ENCODE data around the gene TEX38.

Gene TEX38

GRCh38 chr1:46671554-46671953, at the start of gene TEX38:
TSS of gene TEX38 (plus strand) at chr1:46671854. CDS start at chr1:46671935, 81 bp downstream.
- H3K27me3 Mint-ChIP-seq = no peaks in the 10 kb centered on the region
- peak within 1 kb of the TSS; percentile 75 for H3K27ac Mint-ChIP-seq
- peaks cover 42% of the 10 kb centered on the region for H3K4me1 Mint-ChIP-seq
- H3K4me3 Mint-ChIP-seq = no peak within 1 kb of the TSS
- H3K36me3 Mint-ChIP-seq = peaks cover 7% of the 10 kb centered on the region
- no peaks in the 10 kb centered on the region for H3K9me3 Mint-ChIP-seq

- Mint-ChIP-seq H3K9me3 (no peaks in the 10 kb centered on the region), H3K4me1 (peaks cover 8% of the 10 kb centered on the region)
Observed at GRCh38 chr1:46621930-46622329, 49.7 kb upstream of the TEX38 start.

GRCh38 chr1:46622344-46622743, 49.3 kb upstream of the TEX38 start:
- Mint-ChIP-seq H3K27ac (no peak overlapping the region), H3K27me3 (no peaks in the 10 kb centered on the region)

More at GRCh38 chr1:46621930-46622329, 49.7 kb upstream of the TEX38 start:
- Mint-ChIP-seq H3K27ac (no peak overlapping the region), H3K4me3 (no peak overlapping the region), H3K27me3 (no peaks in the 10 kb centered on the region), H3K36me3 (no peaks in the 10 kb centered on the region)

GRCh38 chr1:46623743-46624644, 47.7 kb upstream of the TEX38 start:
- no peaks in the 10 kb centered on the region for H3K27me3 Mint-ChIP-seq
- H3K27ac Mint-ChIP-seq = no peak overlapping the region
- no peaks in the 10 kb centered on the region for H3K9me3 Mint-ChIP-seq
- no peak overlapping the region for H3K4me3 Mint-ChIP-seq
- H3K36me3 Mint-ChIP-seq = no peaks in the 10 kb centered on the region
- no peaks in the 10 kb centered on the region for H3K4me1 Mint-ChIP-seq

More at GRCh38 chr1:46622344-46622743, 49.3 kb upstream of the TEX38 start:
- peaks cover 4% of the 10 kb centered on the region for H3K4me1 Mint-ChIP-seq
- H3K4me3 Mint-ChIP-seq = no peak overlapping the region
- H3K9me3 Mint-ChIP-seq = no peaks in the 10 kb centered on the region
- H3K36me3 Mint-ChIP-seq = no peaks in the 10 kb centered on the region

- no peak overlapping the region for H3K4me3 Mint-ChIP-seq
- no peak overlapping the region for H3K27ac Mint-ChIP-seq
- peaks cover 3% of the 10 kb centered on the region for H3K36me3 Mint-ChIP-seq
Observed at GRCh38 chr1:46630719-46631118, 40.9 kb upstream of the TEX38 start.

GRCh38 chr1:46635205-46635604, 36.4 kb upstream of the TEX38 start:
- H3K27me3 Mint-ChIP-seq = no peaks in the 10 kb centered on the region
- no peak overlapping the region for H3K4me3 Mint-ChIP-seq
- H3K27ac Mint-ChIP-seq = no peak overlapping the region
- H3K9me3 Mint-ChIP-seq = no peaks in the 10 kb centered on the region
- peaks cover 9% of the 10 kb centered on the region for H3K36me3 Mint-ChIP-seq
- H3K4me1 Mint-ChIP-seq = no peaks in the 10 kb centered on the region

More at GRCh38 chr1:46630719-46631118, 40.9 kb upstream of the TEX38 start:
- no peaks in the 10 kb centered on the region for H3K27me3 Mint-ChIP-seq
- no peaks in the 10 kb centered on the region for H3K9me3 Mint-ChIP-seq
- no peaks in the 10 kb centered on the region for H3K4me1 Mint-ChIP-seq

- Mint-ChIP-seq H3K9me3 (no peaks in the 10 kb centered on the region), H3K4me1 (no peaks in the 10 kb centered on the region), H3K4me3 (no peak overlapping the region), H3K27ac (no peak overlapping the region), H3K27me3 (no peaks in the 10 kb centered on the region), H3K36me3 (peaks cover 17% of the 10 kb centered on the region)
Observed at GRCh38 chr1:46637444-46638083, 34.1 kb upstream of the TEX38 start.

- Mint-ChIP-seq H3K27me3 (no peaks in the 10 kb centered on the region), H3K4me1 (no peaks in the 10 kb centered on the region), H3K36me3 (peaks cover 18% of the 10 kb centered on the region), H3K4me3 (no peak overlapping the region), H3K27ac (no peak overlapping the region), H3K9me3 (no peaks in the 10 kb centered on the region)
Observed at GRCh38 chr1:46638921-46639320, 32.7 kb upstream of the TEX38 start.

GRCh38 chr1:46639547-46639946, 32.1 kb upstream of the TEX38 start:
- Mint-ChIP-seq H3K36me3 (peaks cover 18% of the 10 kb centered on the region), H3K9me3 (no peaks in the 10 kb centered on the region), H3K27me3 (no peaks in the 10 kb centered on the region), H3K4me3 (no peak overlapping the region), H3K4me1 (no peaks in the 10 kb centered on the region), H3K27ac (no peak overlapping the region)

GRCh38 chr1:46642115-46642680, 29.5 kb upstream of the TEX38 start:
- Mint-ChIP-seq H3K9me3 (no peaks in the 10 kb centered on the region), H3K4me3 (no peak overlapping the region), H3K36me3 (peaks cover 21% of the 10 kb centered on the region), H3K27ac (no peak overlapping the region), H3K27me3 (no peaks in the 10 kb centered on the region), H3K4me1 (no peaks in the 10 kb centered on the region)

GRCh38 chr1:46643368-46643775, 28.3 kb upstream of the TEX38 start:
- Mint-ChIP-seq H3K27me3 (no peaks in the 10 kb centered on the region), H3K27ac (no peak overlapping the region), H3K36me3 (peaks cover 25% of the 10 kb centered on the region), H3K9me3 (no peaks in the 10 kb centered on the region), H3K4me1 (no peaks in the 10 kb centered on the region), H3K4me3 (no peak overlapping the region)

- Mint-ChIP-seq H3K9me3 (no peaks in the 10 kb centered on the region), H3K27me3 (no peaks in the 10 kb centered on the region), H3K4me3 (no peak overlapping the region), H3K36me3 (peaks cover 29% of the 10 kb centered on the region), H3K27ac (no peak overlapping the region), H3K4me1 (no peaks in the 10 kb centered on the region)
Observed at GRCh38 chr1:46645815-46646214, 25.8 kb upstream of the TEX38 start.

- no peak overlapping the region for H3K27ac Mint-ChIP-seq
- H3K4me1 Mint-ChIP-seq = no peaks in the 10 kb centered on the region
- no peak overlapping the region for H3K4me3 Mint-ChIP-seq
- no peaks in the 10 kb centered on the region for H3K9me3 Mint-ChIP-seq
- no peaks in the 10 kb centered on the region for H3K27me3 Mint-ChIP-seq
- H3K36me3 Mint-ChIP-seq = peaks cover 28% of the 10 kb centered on the region
Observed at GRCh38 chr1:46646331-46646730, 25.3 kb upstream of the TEX38 start.

- Mint-ChIP-seq H3K27ac (no peak overlapping the region), H3K4me3 (no peak overlapping the region), H3K4me1 (no peaks in the 10 kb centered on the region), H3K27me3 (no peaks in the 10 kb centered on the region), H3K9me3 (no peaks in the 10 kb centered on the region), H3K36me3 (peaks cover 25% of the 10 kb centered on the region)
Observed at GRCh38 chr1:46646844-46647243, 24.8 kb upstream of the TEX38 start.

GRCh38 chr1:46647611-46648010, 24.0 kb upstream of the TEX38 start:
- Mint-ChIP-seq H3K4me3 (no peak overlapping the region), H3K9me3 (no peaks in the 10 kb centered on the region), H3K36me3 (peaks cover 29% of the 10 kb centered on the region), H3K27ac (no peak overlapping the region), H3K4me1 (no peaks in the 10 kb centered on the region), H3K27me3 (no peaks in the 10 kb centered on the region)

GRCh38 chr1:46649764-46650163, 21.9 kb upstream of the TEX38 start:
- Mint-ChIP-seq H3K27me3 (no peaks in the 10 kb centered on the region), H3K4me3 (no peak overlapping the region), H3K27ac (no peak overlapping the region), H3K9me3 (no peaks in the 10 kb centered on the region), H3K4me1 (no peaks in the 10 kb centered on the region), H3K36me3 (peaks cover 41% of the 10 kb centered on the region)
